HG03571 (cell line): Measurements from ENCODE around the gene KCNT2.
"Not testable (repeated sequence)": the region's sequence is repeated elsewhere in the genome, so short reads cannot be mapped to it uniquely, and the experiment has no call there.

Experiments used
- ATAC-seq: cut with Tn5 transposase; IDR thresholded peaks from one replicate; pipeline ENCODE4 v1.9.1; 2021; ENCODE audit not compliant: unreplicated experiment

The KCNT2 gene

GRCh38 chr1:196608390-196609369 lies at the start of gene KCNT2:
KCNT2 (minus strand) TSS chr1:196608440; CDS start chr1:196608309, 131 bp downstream.
- no peak for ATAC-seq

- no peak for ATAC-seq
These were observed 47.3 kb upstream of the KCNT2 start for GRCh38 chr1:196655494-196655893.

- no peak for ATAC-seq
These were observed 46.8 kb upstream of the KCNT2 start for GRCh38 chr1:196655071-196655470.

GRCh38 chr1:196654271-196654670 lies 46.0 kb upstream of the KCNT2 start:
- no peak for ATAC-seq

GRCh38 chr1:196651637-196652215 lies 43.5 kb upstream of the KCNT2 start, which contains the start of gene CFH:
CFH (plus strand) TSS chr1:196652043; CDS start chr1:196652118, 75 bp downstream.
- ATAC-seq = no peak

GRCh38 chr1:196651079-196651478 lies 42.8 kb upstream of the KCNT2 start:
- ATAC-seq = no peak

- no peak for ATAC-seq
These were observed 42.2 kb upstream of the KCNT2 start for GRCh38 chr1:196650403-196650802.

- ATAC-seq = no peak
These were observed 41.8 kb upstream of the KCNT2 start for GRCh38 chr1:196649990-196650389.

- no peak for ATAC-seq
These were observed 32.7 kb upstream of the KCNT2 start for GRCh38 chr1:196640976-196641375.

GRCh38 chr1:196639291-196639690 lies 31.1 kb upstream of the KCNT2 start:
- not testable (repeated sequence) for ATAC-seq

- ATAC-seq = no peak
These were observed 30.2 kb upstream of the KCNT2 start for GRCh38 chr1:196638466-196638865.

GRCh38 chr1:196637606-196638005 lies 29.4 kb upstream of the KCNT2 start:
- ATAC-seq = no peak

GRCh38 chr1:196628838-196629237 lies 20.6 kb upstream of the KCNT2 start:
- no peak for ATAC-seq

GRCh38 chr1:196623079-196623478 lies 14.8 kb upstream of the KCNT2 start:
- no peak for ATAC-seq

GRCh38 chr1:196619721-196620120 lies 11.5 kb upstream of the KCNT2 start:
- ATAC-seq = no peak

GRCh38 chr1:196611873-196612272 lies 3.6 kb upstream of the KCNT2 start:
- no peak for ATAC-seq

- ATAC-seq = no peak
These were observed 1.1 kb upstream of the KCNT2 start for GRCh38 chr1:196609370-196609737.

GRCh38 chr1:196607981-196608380 lies 259 bp downstream of the KCNT2 start:
- ATAC-seq = no peak

- no peak for ATAC-seq
These were observed 4.6 kb downstream of the KCNT2 start for GRCh38 chr1:196603651-196604050.

- ATAC-seq = no peak
These were observed 9.1 kb downstream of the KCNT2 start for GRCh38 chr1:196598942-196599748.

- no peak for ATAC-seq
These were observed 13.5 kb downstream of the KCNT2 start for GRCh38 chr1:196594700-196595099.
